Caco-2 (cell line): ENCODE results near the gene TRIM46. TPM values are rescaled to one million over a fixed set of nuclear protein-coding genes. Genes with fewer than 3 reads are reported as not detected.

Source experiments
- BruUV-seq: library from RNA; stranded (reverse); fragments of 400-500 nt; replicated peaks from 2 replicates; lab custom pipeline; 2021; lab: Mats Ljungman, UMichigan
- CTCF ChIA-PET: fragments of 300-600 bp; sonication (Branson Sonifier 250); formaldehyde crosslinking; loops from one replicate; lab custom pipeline; 2022; ENCODE audit warnings: antibody characterized with exemption; lab: Charles Lee
- POLR2A ChIA-PET: fragments of 300-600 bp; sonication (Branson Sonifier 250); formaldehyde crosslinking; loops from one replicate; lab custom pipeline; 2022; ENCODE audit warnings: antibody characterized with exemption; lab: Charles Lee
- DNase-seq, 2 experiments: peaks; one replicate each; pipeline versions ENCODE4 v3.0.0 to v3.0.0-alpha.2; 2020 to 2022
- H3K27me3 ChIP-seq: replicated peaks from 2 replicates; pipeline ENCODE4 v1.6.0; 2011; ENCODE audit warnings: low read length; ENCODE audit not compliant: control insufficient read depth, insufficient read depth
- H3K36me3 ChIP-seq: 2 replicates; pipeline ENCODE4 v1.5.1; 2011; ENCODE audit warnings: low read length; ENCODE audit not compliant: control insufficient read depth, insufficient read depth
- H3K4me1 ChIP-seq: fragments of 250-450 bp; sonication (Bioruptor Pico); 2 replicates; pipeline ENCODE4 v1.5.1; 2020; ENCODE audit warnings: mild to moderate bottlenecking
- H3K4me3 ChIP-seq: 2 replicates; pipeline ENCODE4 v1.5.1; 2011; ENCODE audit warnings: low read depth, mild to moderate bottlenecking, control low read depth, low read length
- H3K9me3 ChIP-seq: fragments of 250-450 bp; sonication (Bioruptor Pico); 2 replicates; pipeline ENCODE4 v1.5.1; 2020; ENCODE audit warnings: mild to moderate bottlenecking, moderate library complexity
- H3K27ac Mint-ChIP-seq: one replicate; pipeline ENCODE4 v1.8.0; 2022; ENCODE audit warnings: mixed read lengths; ENCODE audit not compliant: unreplicated experiment
- H3K27me3 Mint-ChIP-seq: one replicate; pipeline ENCODE4 v1.8.0; 2022; ENCODE audit warnings: mixed read lengths; ENCODE audit not compliant: insufficient read depth, unreplicated experiment
- H3K36me3 Mint-ChIP-seq: one replicate; pipeline ENCODE4 v1.8.0; 2022; ENCODE audit warnings: mild to moderate bottlenecking, mixed read lengths; ENCODE audit not compliant: insufficient read depth, unreplicated experiment
- H3K4me1 Mint-ChIP-seq: one replicate; pipeline ENCODE4 v1.8.0; 2022; ENCODE audit warnings: low read depth, mixed read lengths; ENCODE audit not compliant: unreplicated experiment
- H3K4me3 Mint-ChIP-seq: one replicate; pipeline ENCODE4 v1.8.0; 2022; ENCODE audit warnings: mild to moderate bottlenecking, moderate library complexity, mixed read lengths; ENCODE audit not compliant: unreplicated experiment
- H3K9me3 Mint-ChIP-seq: one replicate; pipeline ENCODE4 v1.8.0; 2022; ENCODE audit warnings: mixed read lengths; ENCODE audit not compliant: unreplicated experiment
- intact Hi-C: fragments of 100-400 bp; cut with micrococcal nuclease; formaldehyde crosslinking; loops from one replicate; pipeline ENCODE4 v1.10.0; 2022; ENCODE audit not compliant: unreplicated experiment
- total RNA-seq: library from RNA; stranded (reverse); gene quantifications from 2 replicates; pipeline ENCODE4 v1.2.3, GENCODE V29; 2022
- TF ChIP-seq, protein P1 (sequence below), 2 experiments: fragments of 200-600 bp in 1 of 2; IDR thresholded peaks; 1 replicate in 1 of 2; 2 replicates in 1 of 2; pipeline versions ENCODE4 v1.5.1 to v1.8.0; 2011 to 2022; ENCODE audit warnings: antibody characterized with exemption in 1 of 2, control low read depth in 1 of 2, inconsistent platforms in 1 of 2, low read depth in 1 of 2, low read length in 1 of 2, mild to moderate bottlenecking in 1 of 2, moderate library complexity in 1 of 2; ENCODE audit not compliant: insufficient read depth in 1 of 2, severe bottlenecking in 1 of 2, unreplicated experiment in 1 of 2

TRIM46 gene
- total RNA-seq, 1 experiment from 2014 or later = 0.11 TPM

DNA sequence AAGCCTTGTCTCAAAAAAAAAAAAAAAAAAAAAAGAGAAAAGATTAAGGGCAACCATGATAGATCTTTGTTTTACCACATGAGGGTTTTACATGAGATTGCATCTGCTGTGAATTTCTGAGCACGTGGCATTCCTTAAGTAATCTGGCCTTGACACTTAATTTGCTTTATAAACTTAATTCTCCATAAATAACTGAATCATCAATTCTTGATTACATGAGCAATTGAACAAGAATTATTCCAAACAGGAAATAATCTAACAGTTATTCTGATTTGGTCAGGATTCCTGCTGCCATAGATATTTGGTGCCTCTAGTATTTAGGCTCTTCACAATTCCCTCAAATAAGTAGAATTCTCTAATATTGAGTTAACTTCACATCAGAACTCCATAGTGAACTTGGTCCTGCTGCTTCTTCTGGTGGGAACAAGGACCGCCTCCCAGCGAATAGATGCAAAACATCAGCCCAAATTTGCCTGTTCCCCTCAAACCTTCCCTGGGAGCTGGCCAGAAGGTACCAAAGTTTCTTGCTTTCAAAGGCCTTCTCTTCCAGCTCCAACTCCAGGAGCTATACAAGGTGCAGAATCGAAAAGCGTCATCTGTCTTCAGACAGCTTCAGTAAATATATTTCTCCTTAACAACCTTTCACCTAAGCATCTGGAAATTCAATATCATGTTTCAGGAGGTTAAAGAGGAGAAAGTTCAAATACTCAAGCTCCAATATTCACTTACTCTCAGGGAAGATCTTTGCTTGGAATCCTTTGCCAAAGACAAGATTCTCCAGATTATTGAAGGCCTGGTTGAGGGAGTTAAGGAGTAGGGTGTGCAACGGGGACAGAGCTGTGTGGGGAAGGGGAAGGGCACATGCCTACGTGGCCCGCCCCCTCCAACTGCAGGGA is 1.6 kb upstream of the TRIM46 start:
- DNase-seq = no peak
- TF ChIP-seq, protein P1, sequence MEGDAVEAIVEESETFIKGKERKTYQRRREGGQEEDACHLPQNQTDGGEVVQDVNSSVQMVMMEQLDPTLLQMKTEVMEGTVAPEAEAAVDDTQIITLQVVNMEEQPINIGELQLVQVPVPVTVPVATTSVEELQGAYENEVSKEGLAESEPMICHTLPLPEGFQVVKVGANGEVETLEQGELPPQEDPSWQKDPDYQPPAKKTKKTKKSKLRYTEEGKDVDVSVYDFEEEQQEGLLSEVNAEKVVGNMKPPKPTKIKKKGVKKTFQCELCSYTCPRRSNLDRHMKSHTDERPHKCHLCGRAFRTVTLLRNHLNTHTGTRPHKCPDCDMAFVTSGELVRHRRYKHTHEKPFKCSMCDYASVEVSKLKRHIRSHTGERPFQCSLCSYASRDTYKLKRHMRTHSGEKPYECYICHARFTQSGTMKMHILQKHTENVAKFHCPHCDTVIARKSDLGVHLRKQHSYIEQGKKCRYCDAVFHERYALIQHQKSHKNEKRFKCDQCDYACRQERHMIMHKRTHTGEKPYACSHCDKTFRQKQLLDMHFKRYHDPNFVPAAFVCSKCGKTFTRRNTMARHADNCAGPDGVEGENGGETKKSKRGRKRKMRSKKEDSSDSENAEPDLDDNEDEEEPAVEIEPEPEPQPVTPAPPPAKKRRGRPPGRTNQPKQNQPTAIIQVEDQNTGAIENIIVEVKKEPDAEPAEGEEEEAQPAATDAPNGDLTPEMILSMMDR (IDR thresholded peaks at IDR 0.05; ENCODE audit: insufficient read depth in 1 of 2, low read depth in 1 of 2, low read length in 1 of 2, severe bottlenecking in 1 of 2, unreplicated experiment in 1 of 2) = no peak

DNA sequence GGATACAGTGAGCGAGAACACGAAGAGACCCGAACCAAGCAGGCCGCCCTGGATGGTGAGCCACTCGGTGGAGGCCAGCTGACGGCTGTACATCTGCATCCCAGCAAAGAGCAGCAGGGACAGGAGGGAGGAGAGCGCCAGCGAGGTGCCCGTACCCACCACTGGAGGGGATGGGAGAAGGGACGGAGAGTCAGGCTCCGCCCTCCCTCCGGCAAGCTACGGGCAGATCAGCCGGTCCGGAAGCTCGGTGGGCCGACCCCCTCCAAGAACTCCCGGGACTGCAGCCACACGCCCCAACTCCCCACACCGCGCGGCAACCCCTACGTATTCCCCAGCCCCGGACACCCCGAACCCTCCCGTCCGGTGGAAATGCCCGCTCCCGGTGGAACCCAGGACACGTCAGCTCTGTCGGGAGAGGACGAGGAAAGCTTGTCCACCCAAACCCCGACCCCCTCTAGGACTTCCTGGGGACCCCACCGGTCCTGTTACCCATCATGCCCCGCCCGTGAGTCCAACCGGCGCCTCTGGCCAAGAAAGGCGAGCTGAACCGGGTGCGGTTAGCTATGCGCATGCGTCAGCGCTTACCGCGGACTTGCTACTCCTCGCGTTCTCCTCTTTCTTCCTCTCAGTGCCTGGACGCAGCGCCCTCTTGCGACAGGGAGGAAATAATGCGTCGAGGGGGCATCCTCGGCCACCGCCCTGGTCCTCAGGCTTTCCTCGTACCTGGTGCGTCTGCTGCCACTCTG is 744 bp upstream of the TRIM46 start, which contains the start of gene KRTCAP2:
KRTCAP2 (minus strand) TSS at position 573 of the 746 bp plus-strand sequence; CDS start at position 493, 80 bp downstream.
- Mint-ChIP-seq H3K27ac (peak within 1 kb of the TSS; percentile 91), H3K4me3 (peak within 1 kb of the TSS; percentile 98), H3K4me1 (peaks cover 11% of the 10 kb centered on the region), H3K27me3 (no peaks in the 10 kb centered on the region), H3K36me3 (peaks cover 22% of the 10 kb centered on the region), H3K9me3 (no peaks in the 10 kb centered on the region)
- DNase-seq = peak; percentile 94 to 96
- H3K36me3 ChIP-seq = no peaks in the 10 kb centered on the region
- H3K4me3 ChIP-seq = peak within 1 kb of the TSS; percentile 67
- CTCF ChIA-PET = interaction anchor here (0.6 to 2.1 kb wide), 37 partner anchors 9 to 542 kb away, joined by 3 to 77 read pairs (median 5); partner anchors contain the start of genes ADAM15, CLK2 and DPM3
- no peaks in the 10 kb centered on the region for H3K9me3 ChIP-seq
- TF ChIP-seq, protein P1 (IDR thresholded peaks at IDR 0.05; ENCODE audit: insufficient read depth in 1 of 2, low read depth in 1 of 2, low read length in 1 of 2, severe bottlenecking in 1 of 2, unreplicated experiment in 1 of 2) = peak; percentile 81 to 93
- intact Hi-C loops = loop anchor here (1.0 kb wide), 1 partner anchor 123 kb away; no protein-coding TSS in a partner anchor
- BruUV-seq = TSS peak; percentile 69
- POLR2A ChIA-PET = interaction anchor here (1.0 to 1.7 kb wide), 5 partner anchors 21 to 88 kb away, joined by 4 to 15 read pairs (median 7); partner anchors contain the start of gene MTX1
- peaks cover 16% of the 10 kb centered on the region; the same call in 1 of the 2 replicates for H3K4me1 ChIP-seq
- no peaks in the 10 kb centered on the region for H3K27me3 ChIP-seq

More for the DNA sequence above, 1.6 kb upstream of the TRIM46 start:
- ChIA-PET CTCF (interaction anchor here (0.6 to 2.1 kb wide), 18 partner anchors 8 to 121 kb away, joined by 3 to 77 read pairs (median 8); partner anchors contain the start of gene ADAM15), POLR2A (interaction anchor here (1.3 to 1.7 kb wide), 4 partner anchors 22 to 87 kb away, joined by 4 to 15 read pairs (median 7); partner anchors contain the start of gene MTX1)
- peaks cover 20% of the 10 kb centered on the region; the same call in 1 of the 2 replicates for H3K4me1 ChIP-seq
- Mint-ChIP-seq H3K27me3 (no peaks in the 10 kb centered on the region), H3K36me3 (peaks cover 26% of the 10 kb centered on the region), H3K9me3 (no peaks in the 10 kb centered on the region), H3K4me1 (peaks cover 11% of the 10 kb centered on the region), H3K27ac (peak overlapping the region; percentile 91), H3K4me3 (peak overlapping the region; percentile 98)
- H3K36me3 ChIP-seq = no peaks in the 10 kb centered on the region
- H3K27me3 ChIP-seq = no peaks in the 10 kb centered on the region
- intact Hi-C loops = no loop called here
- H3K4me3 ChIP-seq = peak overlapping the region; percentile 67
- BruUV-seq = no TSS peak
- no peaks in the 10 kb centered on the region for H3K9me3 ChIP-seq
